ENCODE measurements around the gene DCTN5. TPM values are rescaled to one million over a fixed set of nuclear protein-coding genes. Genes with fewer than 3 reads are reported as not detected.
"Not testable (repeated sequence)": the region's sequence is repeated elsewhere in the genome, so short reads cannot be mapped to it uniquely, and the experiment has no call there.

DCTN5 gene
- total and polyA plus RNA-seq, 2 donors (not counting 3 experiments of a cell fraction or from before 2014, with no cell fraction given) = 51.6 to 80.8 TPM

DNA sequence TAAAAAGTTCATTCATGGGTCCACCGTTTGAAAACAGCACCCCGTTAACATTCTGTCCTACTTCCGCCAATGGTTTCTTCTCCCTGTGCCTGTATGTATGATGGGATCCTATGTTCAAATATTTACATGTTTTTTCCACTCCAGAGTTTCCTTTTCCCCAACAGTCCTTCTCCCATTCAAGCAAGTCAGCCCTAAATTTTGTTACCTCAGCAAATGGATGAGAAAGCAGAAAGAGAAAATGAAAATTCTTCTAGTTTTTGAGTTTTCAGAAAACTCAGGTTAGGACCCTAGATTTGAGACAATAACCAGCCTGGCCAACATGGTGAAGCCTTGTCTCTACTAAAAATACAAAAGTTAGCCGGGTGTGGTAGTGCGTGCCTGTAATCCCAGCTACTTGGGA, 75.2 kb downstream of the DCTN5 start:
- peaks cover 13 to 20% of the 10 kb centered on the region in 2 experiments for H3K27me3 ChIP-seq (ENCODE audit: control insufficient read depth in 2 of 2, insufficient read depth in 2 of 2, low read length in 2 of 2)
- no peaks in the 10 kb centered on the region for H3K9me1 ChIP-seq (replicated peaks; ENCODE audit: control insufficient read depth, extremely low read depth, insufficient read depth, low read length)
- ChIA-PET CTCF (no interaction called here), POLR2A (no interaction called here)
- no peaks in the 10 kb centered on the region for H3K4me1 ChIP-seq (ENCODE audit: control insufficient read depth, extremely low read depth, insufficient read depth, low read length)
- no peaks in the 10 kb centered on the region for H3K36me3 ChIP-seq (ENCODE audit: control insufficient read depth in 2 of 2, extremely low read depth in 1 of 2, insufficient read depth in 2 of 2, low read length in 2 of 2)
- DNase-seq (ENCODE audit: low read depth, low spot score) (no peak), FAIRE-seq (no peak)
- no peak overlapping the region for H3K4me3 ChIP-seq (replicated peaks in 1 of 3; ENCODE audit: insufficient read depth in 1 of 3, low read depth in 1 of 3, low read length in 3 of 3)
- dilution Hi-C loops (cut with MboI; ENCODE audit: extremely low pct_ligation_motif_present, low sequenced_read_pairs) = no loop called here
- no peak overlapping the region for H2AFZ ChIP-seq (ENCODE audit: low read depth, low read length)
- BruUV-seq (replicated peaks) = no TSS peak
- no peaks in the 10 kb centered on the region for H4K20me1 ChIP-seq (replicated peaks; ENCODE audit: control insufficient read depth, extremely low read depth, insufficient read depth, low read length)
- no peak overlapping the region for H3K4me2 ChIP-seq (ENCODE audit: insufficient read depth, low read length)
- no peaks in the 10 kb centered on the region for H3K79me2 ChIP-seq (ENCODE audit: control insufficient read depth, insufficient read depth, low read length)
- intact Hi-C loops (cut with micrococcal nuclease) = no loop called here
- TF ChIP-seq MYC (IDR thresholded peaks at IDR 0.05; ENCODE audit: low read depth, low read length) (no peak), POLR2AphosphoS5 (IDR thresholded peaks at IDR 0.05; ENCODE audit: insufficient read depth, low read depth, low read length) (no peak), EZH2 (IDR thresholded peaks at IDR 0.05; ENCODE audit: borderline replicate concordance, low read depth, low read length, severe bottlenecking) (no peak), POLR2A (IDR thresholded peaks at IDR 0.05; ENCODE audit: low read depth, low read length) (no peak), JUN (IDR thresholded peaks at IDR 0.05; ENCODE audit: borderline replicate concordance, insufficient read depth, insufficient read length, low read depth) (no peak), FOS (IDR thresholded peaks at IDR 0.05; ENCODE audit: borderline replicate concordance, insufficient read depth, low read length) (no peak)
- TF ChIP-seq, protein P1, sequence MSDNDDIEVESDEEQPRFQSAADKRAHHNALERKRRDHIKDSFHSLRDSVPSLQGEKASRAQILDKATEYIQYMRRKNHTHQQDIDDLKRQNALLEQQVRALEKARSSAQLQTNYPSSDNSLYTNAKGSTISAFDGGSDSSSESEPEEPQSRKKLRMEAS (IDR thresholded peaks at IDR 0.05; ENCODE audit: insufficient read depth, insufficient read length) = no peak
- TF ChIP-seq, protein P2, sequence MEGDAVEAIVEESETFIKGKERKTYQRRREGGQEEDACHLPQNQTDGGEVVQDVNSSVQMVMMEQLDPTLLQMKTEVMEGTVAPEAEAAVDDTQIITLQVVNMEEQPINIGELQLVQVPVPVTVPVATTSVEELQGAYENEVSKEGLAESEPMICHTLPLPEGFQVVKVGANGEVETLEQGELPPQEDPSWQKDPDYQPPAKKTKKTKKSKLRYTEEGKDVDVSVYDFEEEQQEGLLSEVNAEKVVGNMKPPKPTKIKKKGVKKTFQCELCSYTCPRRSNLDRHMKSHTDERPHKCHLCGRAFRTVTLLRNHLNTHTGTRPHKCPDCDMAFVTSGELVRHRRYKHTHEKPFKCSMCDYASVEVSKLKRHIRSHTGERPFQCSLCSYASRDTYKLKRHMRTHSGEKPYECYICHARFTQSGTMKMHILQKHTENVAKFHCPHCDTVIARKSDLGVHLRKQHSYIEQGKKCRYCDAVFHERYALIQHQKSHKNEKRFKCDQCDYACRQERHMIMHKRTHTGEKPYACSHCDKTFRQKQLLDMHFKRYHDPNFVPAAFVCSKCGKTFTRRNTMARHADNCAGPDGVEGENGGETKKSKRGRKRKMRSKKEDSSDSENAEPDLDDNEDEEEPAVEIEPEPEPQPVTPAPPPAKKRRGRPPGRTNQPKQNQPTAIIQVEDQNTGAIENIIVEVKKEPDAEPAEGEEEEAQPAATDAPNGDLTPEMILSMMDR (IDR thresholded peaks at IDR 0.05; ENCODE audit: extremely low read depth in 1 of 2, insufficient read depth in 1 of 2, low read depth in 1 of 2, low read length in 2 of 2) = no peak
- H3K27ac ChIP-seq (ENCODE audit: insufficient read depth, low read depth, low read length) = no peak overlapping the region
- no peak overlapping the region for H3K9ac ChIP-seq (replicated peaks; ENCODE audit: extremely low read depth, insufficient read depth, low read length)
- no peaks in the 10 kb centered on the region for H3K9me3 ChIP-seq (replicated peaks; ENCODE audit: control insufficient read depth, insufficient read depth, low read length)

GRCh38 chr16:23722613-23723240, 81.5 kb downstream of the DCTN5 start:
- H3K27me3 ChIP-seq (ENCODE audit: control insufficient read depth in 2 of 2, insufficient read depth in 2 of 2, low read length in 2 of 2); H3K9me3 ChIP-seq (replicated peaks; ENCODE audit: control insufficient read depth, insufficient read depth, low read length); H3K9me1 ChIP-seq (replicated peaks; ENCODE audit: control insufficient read depth, extremely low read depth, insufficient read depth, low read length); H3K27ac ChIP-seq (ENCODE audit: insufficient read depth, low read depth, low read length); intact Hi-C loops (cut with micrococcal nuclease); H2AFZ ChIP-seq (ENCODE audit: low read depth, low read length); H4K20me1 ChIP-seq (replicated peaks; ENCODE audit: control insufficient read depth, extremely low read depth, insufficient read depth, low read length); H3K4me1 ChIP-seq (ENCODE audit: control insufficient read depth, extremely low read depth, insufficient read depth, low read length); CTCF ChIA-PET; H3K9ac ChIP-seq (replicated peaks; ENCODE audit: extremely low read depth, insufficient read depth, low read length); DNase-seq (ENCODE audit: low read depth, low spot score); H3K79me2 ChIP-seq (ENCODE audit: control insufficient read depth, insufficient read depth, low read length); BruUV-seq (replicated peaks); POLR2A ChIA-PET; FAIRE-seq; H3K4me3 ChIP-seq (replicated peaks in 1 of 3; ENCODE audit: insufficient read depth in 1 of 3, low read depth in 1 of 3, low read length in 3 of 3); H3K36me3 ChIP-seq (ENCODE audit: control insufficient read depth in 2 of 2, extremely low read depth in 1 of 2, insufficient read depth in 2 of 2, low read length in 2 of 2); dilution Hi-C loops (cut with MboI; ENCODE audit: extremely low pct_ligation_motif_present, low sequenced_read_pairs); H3K4me2 ChIP-seq (ENCODE audit: insufficient read depth, low read length): not testable (repeated sequence)
